Stimulated activated CD4-positive, alpha-beta T cell treated with anti-CD3 and anti-CD28 coated beads, Interleukin-2, amount 100 ng/mL, for 4 hours (primary cell): ENCODE results near the gene FUT7.
"Not testable (repeated sequence)": the region's sequence is repeated elsewhere in the genome, so short reads cannot be mapped to it uniquely, and the experiment has no call there.

Experiments
- DNase-seq: peaks from one replicate; pipeline ENCODE4 v3.0.0-alpha.2; 2020; ENCODE audit warnings: low read depth

The FUT7 gene

DNA sequence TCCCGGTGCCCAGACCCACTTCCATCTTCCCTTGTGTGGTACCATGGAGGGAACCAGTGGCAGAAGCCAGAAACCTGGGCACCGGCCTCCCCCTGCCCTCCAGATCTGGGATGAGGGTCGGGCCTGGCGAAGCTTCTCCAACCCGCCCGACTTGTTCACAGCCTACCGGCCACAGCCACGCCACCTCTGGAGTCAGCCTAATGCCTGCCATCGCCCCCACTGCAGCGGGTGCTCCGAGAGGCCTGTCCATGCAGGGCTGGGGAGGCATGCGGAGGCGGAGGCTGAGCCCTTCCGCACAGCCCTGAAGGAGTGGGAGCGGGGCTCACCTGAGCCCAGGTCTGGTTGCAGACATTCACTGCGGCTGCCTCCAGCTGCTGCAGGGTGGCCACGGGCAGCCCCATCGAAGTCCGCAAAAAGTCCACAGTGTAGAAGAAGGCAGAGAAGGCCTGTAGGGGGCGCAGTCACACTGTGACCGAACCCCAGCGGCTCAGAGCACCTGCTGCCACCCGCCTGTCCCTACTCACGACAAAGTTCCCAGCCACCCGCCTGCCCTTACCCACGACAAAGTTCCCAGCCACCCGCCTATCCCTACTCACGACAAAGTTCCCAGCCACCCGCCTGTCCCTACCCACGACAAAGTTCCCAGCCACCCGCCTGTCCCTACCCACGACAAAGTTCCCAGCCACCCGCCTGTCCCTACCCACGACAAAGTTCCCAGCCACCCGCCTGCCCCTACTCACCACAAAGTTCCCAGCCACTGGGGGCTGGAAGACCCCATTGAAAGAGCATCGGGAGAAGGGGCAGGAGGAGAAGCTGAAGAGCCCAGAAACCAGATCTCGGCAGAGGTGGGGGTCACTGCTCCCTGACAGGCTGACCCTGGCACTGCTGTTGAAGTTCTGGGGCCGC, 17.9 kb upstream of the FUT7 start:
- no peak for DNase-seq

DNA sequence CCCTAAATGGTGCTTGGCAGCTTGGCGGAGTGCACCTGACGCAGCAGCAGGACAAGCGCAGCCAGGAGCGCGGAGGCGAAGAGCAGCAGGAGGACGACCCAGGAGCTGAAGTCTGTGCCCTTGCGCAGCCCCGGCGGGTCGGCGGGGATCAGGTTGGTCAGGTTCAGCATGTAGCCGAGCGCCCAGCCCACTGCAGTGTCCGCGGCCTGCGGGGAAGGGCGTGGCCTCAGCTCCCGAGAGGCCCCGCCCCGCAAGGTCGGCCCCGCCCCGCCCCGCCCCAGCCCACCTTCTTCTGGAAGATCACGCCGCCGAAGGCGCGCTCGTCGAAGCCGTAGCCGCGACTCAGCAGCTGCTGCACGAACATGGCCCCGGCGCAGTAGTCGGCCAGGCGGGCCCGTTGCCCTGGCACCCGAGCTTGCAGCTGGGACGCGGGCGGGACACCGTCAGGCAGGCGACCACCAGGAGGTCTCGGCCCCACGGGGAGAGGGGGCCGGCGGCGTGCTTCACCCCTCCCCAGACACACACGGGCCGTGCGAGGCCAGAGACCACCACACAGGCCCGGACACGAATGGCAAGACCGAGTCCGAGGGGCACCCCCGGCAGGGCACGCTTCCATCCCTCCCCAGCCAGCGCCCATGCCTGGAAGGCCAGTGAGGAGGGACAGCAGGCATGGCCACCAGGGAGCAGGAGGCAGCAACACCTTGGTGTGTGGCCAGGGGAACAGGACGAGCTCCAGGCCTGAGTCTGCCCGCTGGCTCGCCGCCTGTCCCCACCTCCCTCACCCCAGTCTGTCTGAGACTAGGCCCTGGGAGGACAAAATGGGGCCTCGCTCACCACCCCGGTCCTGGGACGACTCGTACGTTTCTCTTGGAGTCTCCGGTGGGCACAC, 17.0 kb upstream of the FUT7 start:
- DNase-seq: no peak

DNA sequence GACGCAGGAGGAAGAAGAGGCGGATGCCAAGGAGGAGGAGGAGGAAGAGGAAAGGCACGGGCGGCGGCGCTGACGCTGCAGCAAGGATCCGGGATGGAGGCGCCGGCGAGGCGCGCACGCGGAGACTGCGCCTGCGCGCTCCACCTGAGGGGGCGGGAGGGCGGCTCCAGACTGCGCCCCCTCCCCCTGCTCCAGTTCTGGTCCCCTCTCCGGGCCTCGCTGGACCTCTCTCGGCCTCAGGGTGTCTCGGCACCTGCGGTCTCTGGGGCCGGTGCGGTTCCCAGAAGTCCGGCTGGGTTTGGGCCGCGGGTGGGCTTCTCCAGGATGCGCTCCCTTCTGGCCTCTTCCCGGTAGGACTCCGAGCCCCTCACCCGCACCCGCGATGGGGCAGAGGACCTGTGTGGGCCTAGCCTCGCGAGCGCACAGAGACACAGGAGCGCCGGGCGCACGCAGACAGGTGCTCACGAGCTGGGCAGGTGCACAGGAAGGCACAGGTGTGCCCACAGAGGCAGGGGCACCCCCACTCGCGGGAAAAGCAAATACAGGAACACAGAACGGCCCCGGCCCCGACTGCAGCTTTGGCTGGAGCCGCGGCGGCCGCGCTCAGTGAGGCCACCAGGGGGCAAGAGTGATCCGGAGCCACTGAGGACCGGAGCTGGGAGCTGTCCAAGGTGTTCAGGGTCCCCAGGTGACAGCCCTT, 14.3 kb upstream of the FUT7 start, which contains the start of gene NPDC1:
NPDC1 (minus strand) TSS at position 90 of the 700 bp plus-strand sequence. CDS start 188 bp downstream, outside the sequence.
- peak; percentile 58 for DNase-seq

DNA sequence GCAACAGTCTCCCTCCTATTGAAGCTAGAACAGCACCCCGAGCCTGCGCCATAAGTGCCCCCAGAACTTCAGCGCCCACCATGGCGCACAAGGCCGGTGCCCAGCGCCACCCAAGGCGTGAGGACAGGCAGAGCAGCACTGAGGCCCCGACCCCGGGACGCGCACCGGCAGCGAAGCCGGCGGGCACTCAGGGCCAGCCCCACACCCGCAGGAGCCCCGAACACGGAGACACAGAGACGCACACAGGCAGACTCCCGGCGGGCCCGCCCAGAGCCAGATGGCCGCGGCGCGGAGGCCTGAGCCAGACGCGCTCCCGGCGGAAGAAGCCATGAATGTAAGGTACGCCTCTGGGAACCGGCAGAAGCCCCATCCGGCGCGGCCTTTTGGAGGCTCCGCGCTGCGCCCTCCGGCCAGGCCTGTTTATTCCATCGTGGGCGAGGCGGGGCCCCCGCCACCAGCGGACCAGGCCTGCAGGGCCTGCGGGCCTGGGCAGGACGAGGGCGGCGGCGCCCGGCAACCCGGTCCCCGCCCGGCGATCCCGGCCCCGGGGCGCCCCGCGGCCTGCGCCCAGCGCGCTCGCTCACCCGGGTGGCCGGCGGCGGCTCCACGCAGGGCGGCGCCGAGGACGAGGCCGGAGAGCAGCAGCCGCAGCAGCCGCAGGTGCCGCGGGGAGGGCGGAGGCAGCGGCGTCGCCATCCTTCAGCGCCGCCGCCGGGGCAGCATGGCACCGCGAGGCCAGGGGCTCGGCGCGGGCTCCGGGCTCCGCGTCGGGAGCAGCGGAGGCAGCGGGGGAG, 13.6 kb upstream of the FUT7 start:
- no peak for DNase-seq

DNA sequence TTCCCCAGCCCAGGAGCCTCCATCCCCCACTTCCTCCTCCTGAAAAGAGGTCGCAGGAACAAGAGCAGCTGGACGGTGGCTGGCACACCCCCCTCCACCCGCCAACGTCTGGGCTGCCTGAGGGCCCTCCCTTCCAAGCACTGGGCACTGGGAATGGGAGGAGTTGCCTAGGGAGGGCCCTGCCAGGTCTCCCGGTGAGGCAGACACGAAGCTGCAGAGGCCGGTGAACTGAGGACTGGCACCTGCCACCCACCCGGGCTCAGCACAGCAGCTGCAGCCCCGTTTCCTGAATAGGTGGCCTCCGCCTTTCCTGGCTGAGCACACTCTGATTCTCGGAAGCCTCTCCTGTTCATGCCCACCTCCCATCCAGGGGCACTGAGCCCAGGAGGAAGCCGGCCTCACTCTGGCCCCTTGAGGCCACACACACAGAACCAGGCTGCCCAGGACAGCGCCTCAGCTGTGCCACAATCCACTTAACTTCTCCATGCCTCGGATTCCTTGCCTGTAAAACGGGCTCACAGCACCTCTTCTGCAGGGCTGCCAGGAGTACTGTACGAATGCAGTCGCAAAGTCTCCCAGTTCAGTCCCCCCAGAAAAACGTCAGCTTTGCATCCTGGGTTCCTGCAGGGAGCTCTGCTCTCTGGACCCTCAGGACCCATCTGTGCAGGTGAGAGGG, 12.8 kb upstream of the FUT7 start:
- no peak for DNase-seq

DNA sequence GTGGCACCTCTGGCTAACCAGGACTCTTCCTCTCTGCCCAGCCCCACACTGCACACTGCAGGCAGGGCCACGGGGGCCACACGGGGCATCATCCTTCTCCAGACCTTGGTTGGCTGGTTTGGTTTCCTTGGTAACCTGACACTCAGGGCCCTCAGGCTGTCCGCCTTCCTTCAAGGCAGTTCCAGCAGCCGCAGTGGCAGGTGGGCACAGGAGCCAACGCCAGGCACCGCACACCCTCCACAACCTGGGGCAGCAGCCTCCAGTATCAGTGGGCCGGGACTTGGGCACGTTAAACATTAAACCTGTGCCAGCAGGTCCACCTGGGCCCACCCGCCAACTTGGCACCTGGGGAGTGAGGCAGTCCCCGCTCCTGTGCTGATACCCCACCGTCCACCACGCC, 12.1 kb upstream of the FUT7 start:
- DNase-seq: no peak

DNA sequence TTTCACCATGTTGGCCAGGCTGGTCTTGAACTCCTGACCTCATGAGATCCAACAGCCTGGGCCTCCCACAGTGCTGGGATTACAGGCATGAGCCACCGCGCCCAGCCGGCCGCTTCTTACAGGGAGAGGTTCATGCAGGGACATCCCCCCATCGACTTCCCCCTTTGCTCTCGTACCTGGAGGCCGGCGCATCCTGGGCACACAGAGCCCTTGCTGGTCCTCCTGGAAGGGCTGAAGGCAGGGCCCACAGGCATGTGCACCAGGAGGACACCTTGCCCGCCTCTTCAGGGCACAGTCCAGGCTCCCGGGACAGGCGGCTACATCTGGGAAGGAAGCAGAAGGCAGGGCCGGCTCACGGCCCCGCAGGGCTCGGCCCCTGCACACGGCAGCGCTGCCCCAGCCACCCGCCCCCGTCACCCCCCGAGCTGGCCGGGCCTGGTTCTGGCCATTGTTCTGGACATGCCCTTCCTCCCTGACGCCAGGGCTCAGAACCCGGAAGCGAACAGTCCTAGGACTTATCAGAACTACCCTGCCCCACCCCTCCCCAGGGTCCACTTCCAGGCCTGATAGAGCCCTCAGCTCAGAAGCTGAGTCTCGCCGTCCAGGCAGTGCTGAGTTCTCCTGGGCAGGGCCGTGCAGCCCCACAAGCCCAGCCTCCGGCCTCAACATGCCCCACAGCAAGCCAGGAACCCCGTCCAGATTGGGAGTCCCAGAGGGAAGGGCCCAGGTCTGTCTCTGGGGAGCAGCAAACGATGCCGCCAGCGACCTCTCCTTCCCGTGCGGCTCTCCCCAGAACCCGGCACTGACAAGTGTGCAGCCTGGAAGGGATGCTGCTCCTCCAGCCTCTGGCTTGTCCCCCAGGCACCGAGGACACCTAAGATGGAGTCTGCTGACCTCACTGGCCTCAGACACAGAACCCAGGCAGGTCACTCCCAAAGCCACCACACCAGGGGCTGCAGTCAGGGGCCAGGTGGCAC, 11.2 kb upstream of the FUT7 start:
- no peak for DNase-seq

DNA sequence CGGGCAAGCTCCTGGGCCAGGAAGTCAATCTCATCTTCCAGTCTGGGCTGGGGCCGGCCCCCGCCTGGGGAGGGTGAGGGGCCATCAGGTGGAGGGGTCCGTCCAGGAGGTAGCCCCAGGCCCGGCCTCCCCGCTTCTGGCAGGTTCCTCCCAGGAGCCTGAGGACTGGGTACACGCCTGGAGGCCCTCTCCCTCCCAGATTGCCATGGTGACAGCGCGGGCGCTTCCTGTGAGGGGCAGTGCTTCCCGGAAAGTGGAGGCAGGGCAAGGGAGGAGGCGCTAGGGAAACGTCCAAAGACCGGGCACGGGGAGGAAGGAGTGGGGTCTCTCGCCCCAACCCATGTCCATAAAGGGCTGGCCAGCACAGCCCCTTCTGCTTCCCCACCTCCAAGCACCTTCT, 9.2 kb upstream of the FUT7 start:
- DNase-seq: no peak

DNA sequence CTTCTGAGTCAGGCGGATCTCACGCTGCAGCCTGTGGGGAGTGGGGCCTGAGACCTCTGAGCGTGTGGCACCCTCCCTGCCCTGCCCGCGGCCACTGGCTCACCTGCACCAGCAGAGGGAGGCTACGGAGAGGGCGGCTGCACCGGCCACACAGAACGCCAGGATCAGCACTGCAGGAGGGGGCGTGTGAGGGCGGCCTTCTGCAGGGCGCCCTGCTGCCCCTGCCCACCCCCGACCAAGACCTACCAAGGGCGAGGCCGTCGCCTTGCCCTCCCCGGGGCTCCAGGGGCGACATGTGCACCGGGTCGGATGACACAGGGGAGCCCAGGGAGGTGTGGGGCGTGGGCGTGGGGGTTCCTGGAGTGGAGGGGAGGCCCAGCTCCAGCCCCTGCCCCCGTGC, 8.7 kb upstream of the FUT7 start:
- DNase-seq: no peak

DNA sequence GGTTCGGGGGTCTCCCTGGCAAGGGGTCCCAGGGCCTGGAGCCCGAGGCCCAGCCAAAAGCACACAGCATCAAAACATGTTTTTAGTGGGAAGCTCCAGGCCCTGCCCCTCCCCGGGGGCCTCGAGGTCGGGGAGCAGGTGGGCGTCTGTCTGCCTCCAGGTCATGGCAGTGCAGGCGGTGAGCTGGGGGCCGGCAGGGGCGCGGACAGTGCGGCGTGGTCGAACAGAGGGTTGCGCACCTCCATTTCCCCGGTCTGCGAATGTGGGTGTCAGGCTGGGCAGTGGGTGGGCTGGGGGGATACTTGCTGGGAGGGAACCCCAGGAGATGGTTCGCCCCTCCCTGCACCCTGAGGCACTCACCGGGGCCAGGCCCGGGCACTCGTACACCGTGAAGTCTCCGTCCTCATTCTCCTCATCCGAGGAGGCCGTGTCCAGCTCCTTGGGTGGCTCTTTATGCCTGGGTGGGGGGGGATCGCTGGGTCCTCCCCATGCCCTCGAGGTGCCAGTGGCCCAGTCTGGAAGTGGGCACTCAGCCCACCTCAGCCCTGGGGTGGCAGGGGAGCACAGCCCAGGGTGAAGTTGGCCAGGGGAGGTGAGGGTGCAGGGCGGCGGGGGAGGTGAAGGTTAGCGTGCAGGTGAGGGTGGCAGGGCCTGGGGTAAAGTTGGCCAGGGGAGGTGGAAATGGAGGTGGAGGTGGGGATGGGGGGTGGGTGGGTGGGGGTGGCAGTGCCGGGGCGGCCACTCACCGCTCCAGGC, 7.9 kb upstream of the FUT7 start:
- DNase-seq: no peak

DNA sequence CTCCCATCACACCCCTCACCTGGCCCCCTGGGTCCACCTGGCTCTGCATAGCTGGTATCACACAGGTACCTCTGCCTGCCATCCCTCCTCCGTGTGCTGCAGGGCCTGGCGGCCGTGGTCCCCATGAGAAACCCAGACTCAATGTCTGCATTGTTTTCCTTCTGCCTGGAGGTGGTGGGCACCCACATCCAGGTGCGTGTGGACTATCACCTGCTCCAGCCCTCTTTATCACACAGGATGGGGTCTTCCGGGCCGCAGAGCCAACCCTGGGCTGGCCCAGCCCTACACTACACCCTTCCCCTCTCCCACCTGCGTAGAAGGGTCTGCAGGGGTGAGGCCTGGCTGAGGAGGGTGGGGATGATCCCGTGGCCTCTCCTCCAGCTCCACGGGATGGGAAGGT, 7.0 kb upstream of the FUT7 start:
- no peak for DNase-seq

DNA sequence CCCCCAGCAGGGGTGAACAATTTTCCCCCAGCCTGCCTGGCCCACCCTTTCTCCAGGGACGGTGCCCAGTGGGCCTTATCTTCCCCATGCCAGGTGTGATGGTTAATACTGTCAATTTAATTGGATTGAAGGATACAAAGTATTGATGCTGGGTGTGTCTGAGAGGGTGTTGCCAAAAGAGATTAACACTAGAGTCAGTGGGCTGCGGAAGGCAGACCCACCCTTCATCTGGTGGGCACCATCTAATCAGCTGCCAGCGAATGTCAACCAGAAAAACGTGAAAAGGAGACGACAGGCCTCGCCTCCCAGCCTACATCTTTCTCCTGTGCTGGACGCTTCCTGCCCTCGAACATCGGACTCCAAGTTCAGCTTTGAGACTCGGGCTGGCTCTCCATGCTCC, 5.6 kb upstream of the FUT7 start:
- DNase-seq: no peak

DNA sequence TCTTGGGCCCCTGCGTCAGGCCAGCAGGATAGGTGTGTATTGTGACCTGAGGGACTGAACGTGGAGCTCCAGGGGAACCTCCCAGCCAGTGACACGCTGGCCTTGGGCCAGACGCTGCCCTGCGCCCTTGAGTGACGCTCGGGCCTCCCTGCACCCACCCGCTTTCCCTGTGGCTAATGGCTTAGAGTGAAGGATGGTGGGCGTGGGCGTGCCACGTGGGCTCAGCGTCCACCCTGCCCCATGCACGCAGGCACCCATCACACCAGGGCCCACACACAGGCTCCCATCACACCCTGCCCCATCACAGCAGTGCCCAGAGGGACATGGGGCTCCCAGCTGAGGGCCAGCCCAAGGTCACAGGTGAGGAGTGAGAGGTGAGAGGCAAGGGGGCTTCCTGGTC, 5.1 kb upstream of the FUT7 start:
- DNase-seq: no peak

DNA sequence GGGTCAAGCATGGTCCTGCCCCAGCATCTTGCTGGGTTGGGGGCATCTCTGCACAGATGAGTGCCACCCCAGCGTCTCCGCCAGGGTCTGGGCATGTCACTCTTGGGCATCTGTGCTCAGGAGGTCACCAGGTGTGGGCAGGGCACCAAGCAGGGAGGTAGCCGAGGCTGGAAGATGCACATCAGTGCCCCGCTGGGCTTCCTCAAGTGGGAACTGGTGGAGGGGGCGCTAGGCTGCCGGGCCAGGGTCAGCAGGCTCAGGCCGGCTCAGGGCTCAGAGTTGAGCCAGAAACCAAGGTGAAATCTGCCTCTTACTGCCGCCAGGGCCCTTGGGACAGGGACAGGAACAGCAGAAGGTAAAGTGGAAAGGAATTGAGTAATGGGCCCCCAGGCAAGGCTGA, 4.0 kb upstream of the FUT7 start:
- DNase-seq: no peak

DNA sequence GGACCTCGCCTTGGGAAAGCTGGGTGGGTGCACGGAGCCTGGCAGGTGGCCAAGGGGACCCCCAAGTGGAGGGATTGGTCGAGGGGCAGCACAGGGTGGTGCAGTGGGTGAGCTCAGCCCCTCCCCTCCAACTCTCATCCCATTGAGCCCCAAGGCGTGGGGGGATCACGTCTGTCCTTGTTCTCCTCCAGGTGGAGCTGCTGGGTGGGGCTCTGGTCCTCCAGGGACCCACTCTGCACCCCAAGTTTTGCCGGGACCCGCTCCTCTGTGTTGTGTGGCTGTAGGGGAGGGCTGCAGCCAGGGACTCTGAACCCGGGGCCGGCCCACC, 3.6 kb upstream of the FUT7 start:
- no peak for DNase-seq

DNA sequence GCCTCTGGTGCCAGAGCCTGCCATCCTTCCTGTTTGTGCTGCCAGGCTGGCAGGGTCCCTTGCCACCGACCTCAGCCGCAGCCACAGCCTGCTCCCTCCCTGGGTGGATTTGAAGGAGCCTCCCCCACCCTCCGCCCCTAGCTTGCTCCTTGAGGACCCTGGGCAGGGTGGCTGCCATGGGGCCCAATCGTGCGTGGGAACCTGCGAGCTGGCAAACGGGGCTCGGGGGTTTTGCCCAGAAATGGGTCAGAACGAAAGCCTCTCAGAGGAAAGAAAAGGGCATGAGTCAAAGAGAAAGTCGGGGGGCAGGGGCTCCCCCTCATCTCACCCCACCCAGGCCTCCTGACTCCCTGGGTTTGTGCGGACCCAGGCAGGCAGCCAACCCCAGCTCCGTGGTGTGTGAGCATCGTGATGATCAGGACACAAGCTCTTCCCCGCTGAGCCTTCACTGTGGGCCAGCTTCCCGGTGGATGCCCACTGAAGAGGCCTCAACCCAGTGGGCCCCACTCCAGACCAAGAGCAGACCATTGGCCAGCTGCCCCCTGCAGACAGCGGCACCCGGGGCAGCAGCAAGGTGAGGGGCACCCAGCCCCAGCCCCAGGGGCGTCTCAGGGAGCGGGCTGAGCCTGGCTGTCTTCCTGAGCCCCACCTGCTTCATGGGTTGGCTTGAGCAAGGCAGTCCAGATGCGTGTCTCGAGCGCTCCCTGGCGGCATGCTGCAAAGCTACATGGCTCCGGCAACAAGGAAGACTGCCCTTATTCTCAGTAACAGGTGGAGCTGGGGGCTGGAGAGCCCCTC, 3.0 kb upstream of the FUT7 start:
- peak; percentile 77 for DNase-seq

DNA sequence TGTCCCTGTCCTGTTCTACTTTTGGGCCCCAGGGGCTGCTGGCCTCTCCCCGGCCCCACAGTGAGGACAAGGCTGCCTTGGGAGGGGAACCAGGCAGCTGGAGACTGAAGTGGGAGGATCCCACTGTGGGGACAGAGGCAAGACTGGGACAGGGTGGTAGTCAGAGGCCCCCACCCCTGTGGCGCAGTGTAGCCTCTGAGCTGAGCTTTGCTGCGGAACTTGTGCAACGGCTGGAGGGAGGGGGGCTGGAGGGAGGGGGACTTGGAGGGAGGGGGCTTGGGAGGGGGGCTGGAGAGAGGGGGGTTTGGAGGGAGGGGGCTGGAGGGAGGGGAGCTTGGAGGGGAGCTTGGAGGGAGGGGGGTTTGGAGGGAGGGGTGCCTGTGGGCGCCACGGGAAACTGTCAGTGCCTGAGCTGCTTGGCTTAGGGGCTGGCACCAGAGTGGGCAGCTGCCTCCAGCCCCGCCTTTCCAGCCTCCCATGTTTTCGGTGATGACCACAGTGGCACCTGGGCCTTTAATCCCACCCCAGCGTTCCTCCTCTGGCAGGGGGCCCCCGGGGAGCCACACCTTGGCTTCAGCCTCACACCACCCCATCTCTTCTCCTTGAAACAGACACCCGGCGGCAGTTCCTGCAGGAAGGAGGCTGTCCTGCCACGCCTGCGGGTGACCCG, 2.3 kb upstream of the FUT7 start:
- no peak for DNase-seq

DNA sequence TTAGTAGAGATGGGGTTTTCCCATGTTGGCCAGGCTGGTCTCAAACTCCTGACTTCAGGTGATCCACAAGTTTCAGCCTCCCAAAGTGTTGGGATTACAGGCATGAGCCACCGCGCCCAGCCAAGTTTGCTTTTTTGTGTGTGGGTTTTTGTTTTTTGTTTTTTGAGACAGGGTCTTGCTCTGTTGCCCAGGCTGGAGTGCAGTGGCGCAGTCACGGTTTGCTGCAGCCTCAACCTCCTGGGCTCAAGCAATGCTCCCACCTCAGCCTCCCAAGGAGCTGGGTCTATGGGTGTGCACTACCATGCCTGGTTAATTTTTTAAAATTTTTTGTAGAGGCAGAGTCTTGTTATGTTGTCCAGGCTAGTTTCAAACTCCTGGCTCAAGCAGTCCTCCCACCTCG, 1.6 kb upstream of the FUT7 start:
- not testable (repeated sequence) for DNase-seq
